Thyroid gland (tissue), 4 donors: ENCODE measurements around the gene POU3F3.

ENCODE experiments used
- CTCF ChIP-seq, 6 experiments: fragments of 200-600 bp in 3 of 6; fragments of 450-650 bp in 3 of 6; sonication (generic) in 3 of 6; IDR thresholded peaks; one replicate each; pipeline ENCODE4 v1.5.1; 2016 to 2019; ENCODE audit warnings: antibody characterized with exemption in 6 of 6, mild to moderate bottlenecking in 2 of 6, inconsistent platforms in 1 of 6, moderate library complexity in 1 of 6
- POLR2A ChIP-seq, 2 donors: fragments of 450-650 bp; IDR thresholded peaks; one replicate each; pipeline ENCODE4 v1.6.1; 2017; ENCODE audit warnings: antibody characterized with exemption in 2 of 2, mild to moderate bottlenecking in 2 of 2, moderate library complexity in 1 of 2

GRCh38 chr2:104851291-104852089, 2.4 kb upstream of the POU3F3 start:
- TF ChIP-seq CTCF (IDR thresholded peaks at IDR 0.05) = no peak
- TF ChIP-seq POLR2A (IDR thresholded peaks at IDR 0.05) = no peak
